ENCODE results near the gene ABHD2.
A peak's percentile ranks its signal among the peaks of the same experiment; 100 is the strongest.

Gene ABHD2

DNA sequence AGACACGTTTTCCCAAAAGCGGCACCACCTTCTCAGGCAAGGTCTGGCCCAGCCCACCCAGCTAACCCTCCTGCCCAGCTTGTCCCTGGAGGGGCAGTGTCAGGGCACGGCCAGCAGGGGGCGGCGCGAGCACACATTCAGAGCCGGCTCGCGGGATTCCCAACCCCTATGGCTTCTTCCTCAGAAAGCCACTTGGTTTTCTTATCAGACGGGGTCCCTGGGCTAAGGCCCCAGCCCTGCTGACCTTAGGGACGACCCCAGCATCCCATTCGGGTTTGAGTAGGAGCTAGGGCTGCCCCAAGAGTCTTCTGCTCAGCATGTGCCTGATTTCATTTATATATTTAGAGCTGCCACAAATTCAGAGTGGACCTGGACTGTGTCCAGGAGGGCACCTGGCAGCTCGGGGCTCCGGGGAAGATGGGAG is 118.7 kb downstream of the ABHD2 start:
- Histone ChIP-seq H3K9me2 (replicated peaks; ENCODE audit: control insufficient read depth, low read length) (no peaks in the 10 kb centered on the region), H3F3A (ENCODE audit: control insufficient read depth, insufficient read depth) (no peaks in the 10 kb centered on the region)
- no peak for TF ChIP-seq EZH2phosphoT487 (IDR thresholded peaks at IDR 0.05; ENCODE audit: borderline replicate concordance, low read length)
- TF ChIP-seq, protein P1, sequence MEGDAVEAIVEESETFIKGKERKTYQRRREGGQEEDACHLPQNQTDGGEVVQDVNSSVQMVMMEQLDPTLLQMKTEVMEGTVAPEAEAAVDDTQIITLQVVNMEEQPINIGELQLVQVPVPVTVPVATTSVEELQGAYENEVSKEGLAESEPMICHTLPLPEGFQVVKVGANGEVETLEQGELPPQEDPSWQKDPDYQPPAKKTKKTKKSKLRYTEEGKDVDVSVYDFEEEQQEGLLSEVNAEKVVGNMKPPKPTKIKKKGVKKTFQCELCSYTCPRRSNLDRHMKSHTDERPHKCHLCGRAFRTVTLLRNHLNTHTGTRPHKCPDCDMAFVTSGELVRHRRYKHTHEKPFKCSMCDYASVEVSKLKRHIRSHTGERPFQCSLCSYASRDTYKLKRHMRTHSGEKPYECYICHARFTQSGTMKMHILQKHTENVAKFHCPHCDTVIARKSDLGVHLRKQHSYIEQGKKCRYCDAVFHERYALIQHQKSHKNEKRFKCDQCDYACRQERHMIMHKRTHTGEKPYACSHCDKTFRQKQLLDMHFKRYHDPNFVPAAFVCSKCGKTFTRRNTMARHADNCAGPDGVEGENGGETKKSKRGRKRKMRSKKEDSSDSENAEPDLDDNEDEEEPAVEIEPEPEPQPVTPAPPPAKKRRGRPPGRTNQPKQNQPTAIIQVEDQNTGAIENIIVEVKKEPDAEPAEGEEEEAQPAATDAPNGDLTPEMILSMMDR (IDR thresholded peaks at IDR 0.05; ENCODE audit: low read depth, low read length, poor library complexity, severe bottlenecking): peak; percentile 97

DNA sequence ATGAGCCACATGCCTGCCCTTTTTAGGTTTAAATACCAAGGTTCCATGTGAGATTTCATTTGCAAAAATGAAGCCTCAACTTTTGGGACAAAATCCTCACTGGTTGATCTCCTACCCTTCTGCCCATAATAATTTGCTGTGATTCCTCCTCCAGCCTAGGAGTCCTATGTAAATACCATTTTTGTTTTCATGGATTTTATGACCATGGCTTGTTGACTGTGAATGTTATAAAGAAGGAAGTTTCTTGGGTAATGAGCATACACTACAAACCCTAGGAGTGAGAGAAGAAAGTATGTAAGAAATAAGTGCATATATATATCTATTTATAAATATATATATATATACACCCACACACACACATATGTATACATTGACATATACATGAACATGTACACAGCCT is 120.0 kb downstream of the ABHD2 start:
- Histone ChIP-seq H3F3A (ENCODE audit: control insufficient read depth, insufficient read depth) (no peaks in the 10 kb centered on the region), H3K27me3 (ENCODE audit: control insufficient read depth, low read length) (peaks cover 11% of the 10 kb centered on the region), H3K9me3 (ENCODE audit: control insufficient read depth, insufficient read depth, low read length) (no peaks in the 10 kb centered on the region), H3K4me2 (ENCODE audit: low read length) (no peak overlapping the region), H3K36me3 (ENCODE audit: control insufficient read depth, low read length) (no peaks in the 10 kb centered on the region), H4K20me1 (ENCODE audit: control insufficient read depth, insufficient read depth, low read depth, low read length) (no peaks in the 10 kb centered on the region), H3K9me2 (replicated peaks; ENCODE audit: control insufficient read depth, low read length) (no peaks in the 10 kb centered on the region), H3K4me3 (ENCODE audit: low read length) (no peak overlapping the region), H3K79me2 (ENCODE audit: control insufficient read depth, low read length) (no peaks in the 10 kb centered on the region), H3K27ac (ENCODE audit: low read depth, low read length) (no peak overlapping the region), H3K4me1 (ENCODE audit: control insufficient read depth, low read length) (peaks cover 6% of the 10 kb centered on the region)
- no peak for TF ChIP-seq EZH2phosphoT487 (IDR thresholded peaks at IDR 0.05; ENCODE audit: borderline replicate concordance, low read length)
- TF ChIP-seq, protein P1 (IDR thresholded peaks at IDR 0.05; ENCODE audit: low read depth, low read length, poor library complexity, severe bottlenecking): no peak

More for the DNA sequence above, 118.7 kb downstream of the ABHD2 start:
- Histone ChIP-seq H3K4me2 (ENCODE audit: low read length) (peak overlapping the region; percentile 45), H3K27me3 (ENCODE audit: control insufficient read depth, low read length) (peaks cover 11% of the 10 kb centered on the region; the same call in 1 of the 2 replicates), H3K36me3 (ENCODE audit: control insufficient read depth, low read length) (no peaks in the 10 kb centered on the region), H3K27ac (ENCODE audit: low read depth, low read length) (no peak overlapping the region), H4K20me1 (ENCODE audit: control insufficient read depth, insufficient read depth, low read depth, low read length) (no peaks in the 10 kb centered on the region), H3K9me3 (ENCODE audit: control insufficient read depth, insufficient read depth, low read length) (no peaks in the 10 kb centered on the region), H3K79me2 (ENCODE audit: control insufficient read depth, low read length) (no peaks in the 10 kb centered on the region), H3K4me3 (ENCODE audit: low read length) (no peak overlapping the region), H3K4me1 (ENCODE audit: control insufficient read depth, low read length) (peaks cover 6% of the 10 kb centered on the region)

DNA sequence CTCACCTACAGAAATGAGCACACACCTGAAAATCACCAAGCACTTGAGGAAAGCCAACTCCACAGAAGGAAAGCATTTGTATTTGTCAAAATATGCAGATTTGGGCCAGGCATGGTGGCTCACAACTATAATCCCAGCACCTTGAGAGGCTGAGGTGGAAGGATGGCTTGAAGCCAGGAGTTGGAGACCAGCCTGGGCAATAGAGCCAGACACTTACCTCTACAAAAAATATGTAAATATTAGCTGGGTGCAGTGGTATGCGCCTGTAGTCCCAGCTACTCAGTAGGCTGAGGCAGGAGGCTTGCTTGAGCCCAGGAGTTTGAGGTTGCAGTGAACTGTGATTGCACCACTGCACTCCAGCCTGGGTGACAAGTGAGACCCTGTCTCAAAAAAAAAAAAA is 120.8 kb downstream of the ABHD2 start:
- H3K9me2 ChIP-seq (replicated peaks; ENCODE audit: control insufficient read depth, low read length): no peaks in the 10 kb centered on the region
- TF ChIP-seq, protein P1 (IDR thresholded peaks at IDR 0.05; ENCODE audit: low read depth, low read length, poor library complexity, severe bottlenecking): no peak
- TF ChIP-seq EZH2phosphoT487 (IDR thresholded peaks at IDR 0.05; ENCODE audit: borderline replicate concordance, low read length): no peak
- H3K79me2 ChIP-seq (ENCODE audit: control insufficient read depth, low read length): no peaks in the 10 kb centered on the region
- H3K4me1 ChIP-seq (ENCODE audit: control insufficient read depth, low read length): peaks cover 6% of the 10 kb centered on the region
- no peaks in the 10 kb centered on the region for H3F3A ChIP-seq (ENCODE audit: control insufficient read depth, insufficient read depth)
- H3K27ac ChIP-seq (ENCODE audit: low read depth, low read length): no peak overlapping the region
- no peaks in the 10 kb centered on the region for H3K9me3 ChIP-seq (ENCODE audit: control insufficient read depth, insufficient read depth, low read length)
- H4K20me1 ChIP-seq (ENCODE audit: control insufficient read depth, insufficient read depth, low read depth, low read length): no peaks in the 10 kb centered on the region
- H3K27me3 ChIP-seq (ENCODE audit: control insufficient read depth, low read length): peaks cover 11% of the 10 kb centered on the region
- no peak overlapping the region for H3K4me3 ChIP-seq (ENCODE audit: low read length)
- H3K4me2 ChIP-seq (ENCODE audit: low read length): no peak overlapping the region
- H3K36me3 ChIP-seq (ENCODE audit: control insufficient read depth, low read length): no peaks in the 10 kb centered on the region

Measured in DOHH2 (cell line).